ENCODE data around the gene RALGAPB.
"Not testable (repeated sequence)": the region's sequence is repeated elsewhere in the genome, so short reads cannot be mapped to it uniquely, and the experiment has no call there.

GRCh38 chr20:38595886-38596285 lies 123.2 kb downstream of the RALGAPB start:
- not testable (repeated sequence) for TF ChIP-seq POLR2AphosphoS5 (IDR thresholded peaks at IDR 0.05; ENCODE audit: low read depth)
- TF ChIP-seq, protein P1, sequence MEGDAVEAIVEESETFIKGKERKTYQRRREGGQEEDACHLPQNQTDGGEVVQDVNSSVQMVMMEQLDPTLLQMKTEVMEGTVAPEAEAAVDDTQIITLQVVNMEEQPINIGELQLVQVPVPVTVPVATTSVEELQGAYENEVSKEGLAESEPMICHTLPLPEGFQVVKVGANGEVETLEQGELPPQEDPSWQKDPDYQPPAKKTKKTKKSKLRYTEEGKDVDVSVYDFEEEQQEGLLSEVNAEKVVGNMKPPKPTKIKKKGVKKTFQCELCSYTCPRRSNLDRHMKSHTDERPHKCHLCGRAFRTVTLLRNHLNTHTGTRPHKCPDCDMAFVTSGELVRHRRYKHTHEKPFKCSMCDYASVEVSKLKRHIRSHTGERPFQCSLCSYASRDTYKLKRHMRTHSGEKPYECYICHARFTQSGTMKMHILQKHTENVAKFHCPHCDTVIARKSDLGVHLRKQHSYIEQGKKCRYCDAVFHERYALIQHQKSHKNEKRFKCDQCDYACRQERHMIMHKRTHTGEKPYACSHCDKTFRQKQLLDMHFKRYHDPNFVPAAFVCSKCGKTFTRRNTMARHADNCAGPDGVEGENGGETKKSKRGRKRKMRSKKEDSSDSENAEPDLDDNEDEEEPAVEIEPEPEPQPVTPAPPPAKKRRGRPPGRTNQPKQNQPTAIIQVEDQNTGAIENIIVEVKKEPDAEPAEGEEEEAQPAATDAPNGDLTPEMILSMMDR (conservative IDR thresholded peaks at IDR 0.05; ENCODE audit: low read depth in 2 of 2): not testable (repeated sequence)

All from GM23338 (cell line).